CD4-positive, alpha-beta T cell (primary cell): Measurements from ENCODE around the gene MYCN. TPM values are rescaled to one million over a fixed set of nuclear protein-coding genes. Genes with fewer than 3 reads are reported as not detected.

Experiments used
- ATAC-seq: fragments of 200-7000 bp; cut with Tn5 transposase; one replicate; pipeline ENCODE4 v1.10.0; 2022; ENCODE audit warnings: mild to moderate bottlenecking; ENCODE audit not compliant: poor library complexity
- CTCF ChIA-PET: fragments of 350-600 bp; sonication (Branson Sonifier 250); formaldehyde crosslinking; loops from one replicate; lab custom pipeline; 2021; ENCODE audit warnings: antibody characterized with exemption, inconsistent platforms; lab: Charles Lee
- POLR2A ChIA-PET: fragments of 350-600 bp; sonication (Branson Sonifier 250); formaldehyde crosslinking; loops from one replicate; lab custom pipeline; 2021; ENCODE audit warnings: antibody characterized with exemption, inconsistent platforms; lab: Charles Lee
- DNase-seq, 14 experiments: peaks; one replicate each; pipeline ENCODE4 v3.0.0-alpha.2; 2013 to 2020; ENCODE audit warnings: mixed read lengths in 2 of 14
- H3K27ac ChIP-seq, 2 donors: one replicate each; pipeline versions ENCODE4 v1.5.1 to v1.7.0; 2013; ENCODE audit warnings: low read length in 2 of 2, low read depth in 1 of 2, mild to moderate bottlenecking in 1 of 2
- H3K27me3 ChIP-seq, 2 experiments: 1 replicate in 1 of 2; 2 replicates in 1 of 2; pipeline versions ENCODE4 v1.6.1 to v1.7.0; 2013; ENCODE audit warnings: low read length in 2 of 2, control low read depth in 1 of 2, mild to moderate bottlenecking in 1 of 2, moderate library complexity in 1 of 2; ENCODE audit not compliant: insufficient read depth in 2 of 2, control insufficient read depth in 1 of 2
- H3K36me3 ChIP-seq: one replicate; pipeline ENCODE4 v1.6.1; 2013; ENCODE audit warnings: low read length, control low read depth; ENCODE audit not compliant: insufficient read depth
- H3K4me1 ChIP-seq: one replicate; pipeline ENCODE4 v1.6.1; 2013; ENCODE audit warnings: low read length, control low read depth; ENCODE audit not compliant: insufficient read depth
- H3K4me3 ChIP-seq: one replicate; pipeline ENCODE4 v1.5.1; 2013; ENCODE audit warnings: mild to moderate bottlenecking, low read length, moderate library complexity
- H3K9me3 ChIP-seq, 2 experiments: 1 replicate in 1 of 2; 2 replicates in 1 of 2; pipeline versions ENCODE4 v1.6.1 to v1.7.0; 2013; ENCODE audit warnings: low read length in 2 of 2, mild to moderate bottlenecking in 2 of 2, control low read depth in 1 of 2, moderate library complexity in 1 of 2; ENCODE audit not compliant: control insufficient read depth in 1 of 2, insufficient read depth in 1 of 2
- H3K27ac Mint-ChIP-seq: one replicate; pipeline ENCODE4 v1.8.0; 2020; ENCODE audit warnings: mixed read lengths
- H3K27me3 Mint-ChIP-seq: one replicate; pipeline ENCODE4 v1.8.0; 2021; ENCODE audit warnings: mixed read lengths
- H3K36me3 Mint-ChIP-seq: one replicate; pipeline ENCODE4 v1.8.0; 2021; ENCODE audit warnings: low read depth, mixed read lengths
- H3K4me1 Mint-ChIP-seq: one replicate; pipeline ENCODE4 v1.8.0; 2021; ENCODE audit warnings: low read depth, mixed read lengths
- H3K4me3 Mint-ChIP-seq: one replicate; pipeline ENCODE4 v1.8.0; 2020; ENCODE audit warnings: mild to moderate bottlenecking, mixed read lengths
- H3K9me3 Mint-ChIP-seq: one replicate; pipeline ENCODE4 v1.8.0; 2020; ENCODE audit warnings: mixed read lengths
- intact Hi-C, 2 experiments: fragments of 100-400 bp; cut with DNase I in 1 of 2; cut with micrococcal nuclease in 1 of 2; formaldehyde crosslinking; loops; one replicate each; pipeline versions ENCODE4 v1.15.1 to v1.9.0; 2023 to 2025; cut with DNase I, micrococcal nuclease
- total RNA-seq, 174 experiments: library from RNA in 2 of 174; stranded (reverse) in 2 of 174; gene quantifications; one replicate each; pipeline ENCODE4 v1.2.3 and lab custom pipeline; 2021 to 2026
- TF ChIP-seq, protein P1 (sequence below): fragments of 200-600 bp; IDR thresholded peaks from one replicate; pipeline ENCODE4 v1.8.0; 2022; ENCODE audit warnings: antibody characterized with exemption, mild to moderate bottlenecking

MYCN gene
- total RNA-seq, 2 experiments from 2014 or later, result 0.19 TPM; not detected in 1

DNA sequence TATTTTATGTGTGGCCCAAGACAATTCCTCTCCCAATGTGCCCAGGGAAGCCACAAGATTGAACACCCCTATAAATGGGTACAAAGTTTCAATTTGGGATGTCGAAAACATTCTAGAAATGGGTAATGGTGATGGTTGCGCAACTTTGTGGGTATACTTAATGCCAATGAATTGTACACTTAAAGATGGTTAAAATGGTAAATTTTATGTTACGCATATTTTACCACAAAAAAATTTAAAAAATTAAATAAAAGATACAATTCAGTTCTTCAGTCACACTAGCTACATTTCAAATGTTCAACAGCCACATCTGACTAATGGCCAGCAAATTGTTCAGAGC is 34.9 kb downstream of the MYCN start:
- no peak for DNase-seq
- Mint-ChIP-seq H3K27me3 (no peaks in the 10 kb centered on the region), H3K27ac (no peak overlapping the region), H3K4me1 (peaks cover 22% of the 10 kb centered on the region), H3K36me3 (no peaks in the 10 kb centered on the region), H3K4me3 (no peak overlapping the region), H3K9me3 (no peaks in the 10 kb centered on the region)
- intact Hi-C loops, result no loop called here
- TF ChIP-seq, protein P1, sequence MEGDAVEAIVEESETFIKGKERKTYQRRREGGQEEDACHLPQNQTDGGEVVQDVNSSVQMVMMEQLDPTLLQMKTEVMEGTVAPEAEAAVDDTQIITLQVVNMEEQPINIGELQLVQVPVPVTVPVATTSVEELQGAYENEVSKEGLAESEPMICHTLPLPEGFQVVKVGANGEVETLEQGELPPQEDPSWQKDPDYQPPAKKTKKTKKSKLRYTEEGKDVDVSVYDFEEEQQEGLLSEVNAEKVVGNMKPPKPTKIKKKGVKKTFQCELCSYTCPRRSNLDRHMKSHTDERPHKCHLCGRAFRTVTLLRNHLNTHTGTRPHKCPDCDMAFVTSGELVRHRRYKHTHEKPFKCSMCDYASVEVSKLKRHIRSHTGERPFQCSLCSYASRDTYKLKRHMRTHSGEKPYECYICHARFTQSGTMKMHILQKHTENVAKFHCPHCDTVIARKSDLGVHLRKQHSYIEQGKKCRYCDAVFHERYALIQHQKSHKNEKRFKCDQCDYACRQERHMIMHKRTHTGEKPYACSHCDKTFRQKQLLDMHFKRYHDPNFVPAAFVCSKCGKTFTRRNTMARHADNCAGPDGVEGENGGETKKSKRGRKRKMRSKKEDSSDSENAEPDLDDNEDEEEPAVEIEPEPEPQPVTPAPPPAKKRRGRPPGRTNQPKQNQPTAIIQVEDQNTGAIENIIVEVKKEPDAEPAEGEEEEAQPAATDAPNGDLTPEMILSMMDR, result no peak
- ATAC-seq, result no peak
- H3K9me3 ChIP-seq, result peaks cover 0 to 5% of the 10 kb centered on the region in 2 experiments
- ChIA-PET POLR2A (no interaction called here), CTCF (no interaction called here)
- no peak overlapping the region for H3K4me3 ChIP-seq
- no peaks in the 10 kb centered on the region for H3K36me3 ChIP-seq
- H3K27ac ChIP-seq, result no peak overlapping the region
- no peaks in the 10 kb centered on the region for H3K4me1 ChIP-seq
- H3K27me3 ChIP-seq, result no peaks in the 10 kb centered on the region

DNA sequence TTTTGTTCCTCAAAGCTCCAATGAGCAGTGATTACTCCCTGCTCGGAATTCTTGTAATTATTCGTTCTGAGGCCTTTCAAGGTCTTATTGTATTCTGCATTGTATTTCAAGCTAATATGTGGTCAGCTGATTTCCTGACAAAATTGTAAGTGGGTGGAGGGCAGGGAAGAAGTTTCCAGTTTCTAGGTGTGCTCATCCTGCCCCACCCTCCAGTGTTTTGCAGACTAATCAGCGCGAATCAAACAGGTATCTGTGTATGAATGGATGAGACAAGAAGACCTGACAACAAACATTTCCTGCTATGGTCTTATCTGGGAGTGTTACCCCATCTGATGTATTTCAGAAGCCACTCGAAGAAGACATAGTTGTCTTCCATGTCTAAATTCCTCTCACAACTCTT is 35.3 kb downstream of the MYCN start:
- POLR2A ChIA-PET, result no interaction called here
- intact Hi-C loops, result no loop called here

DNA sequence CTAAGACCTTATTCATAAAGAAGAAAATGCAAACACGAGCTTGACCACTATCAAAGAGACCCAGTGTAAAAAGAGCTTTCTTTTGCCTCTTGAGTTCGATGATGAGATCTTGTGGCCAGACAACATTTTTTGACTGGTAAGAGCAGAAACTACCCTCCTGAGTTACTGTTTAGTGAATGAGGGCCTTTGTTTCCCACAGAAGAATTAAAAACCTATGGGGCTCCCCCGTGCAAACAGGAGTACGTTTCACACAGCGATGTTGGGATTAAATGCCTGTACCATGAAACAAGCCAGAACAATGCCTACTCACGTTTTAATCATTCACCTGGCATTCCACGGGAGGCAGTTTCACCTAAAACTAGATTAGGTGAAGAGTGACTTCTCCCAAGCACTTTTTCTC is 36.0 kb downstream of the MYCN start:
- H3K4me1 Mint-ChIP-seq, result peaks cover 16% of the 10 kb centered on the region
- ChIA-PET CTCF (no interaction called here), POLR2A (no interaction called here)
- H3K9me3 ChIP-seq, result peaks cover 0 to 2% of the 10 kb centered on the region in 2 experiments
- TF ChIP-seq, protein P1, result no peak
- H3K4me1 ChIP-seq, result no peaks in the 10 kb centered on the region
- no peaks in the 10 kb centered on the region for H3K27me3 Mint-ChIP-seq
- H3K27ac ChIP-seq, result no peak overlapping the region
- H3K4me3 ChIP-seq, result no peak overlapping the region
- H3K27me3 ChIP-seq, result no peaks in the 10 kb centered on the region
- no peaks in the 10 kb centered on the region for H3K36me3 ChIP-seq
- intact Hi-C loops, result no loop called here
- H3K9me3 Mint-ChIP-seq, result no peaks in the 10 kb centered on the region
- no peak overlapping the region for H3K4me3 Mint-ChIP-seq
- H3K27ac Mint-ChIP-seq, result no peak overlapping the region
- no peaks in the 10 kb centered on the region for H3K36me3 Mint-ChIP-seq
- no peak for ATAC-seq
- DNase-seq, result no peak

More for the DNA sequence above, 35.3 kb downstream of the MYCN start:
- Mint-ChIP-seq H3K27me3 (no peaks in the 10 kb centered on the region), H3K4me3 (no peak overlapping the region), H3K27ac (no peak overlapping the region), H3K9me3 (no peaks in the 10 kb centered on the region), H3K36me3 (no peaks in the 10 kb centered on the region), H3K4me1 (peaks cover 18% of the 10 kb centered on the region)
- no peaks in the 10 kb centered on the region for H3K27me3 ChIP-seq
- DNase-seq (no peak), ATAC-seq (no peak)
- no peaks in the 10 kb centered on the region for H3K36me3 ChIP-seq
- no peak overlapping the region for H3K4me3 ChIP-seq
- no peaks in the 10 kb centered on the region for H3K4me1 ChIP-seq
- H3K9me3 ChIP-seq, result peaks cover 0 to 5% of the 10 kb centered on the region in 2 experiments
- CTCF ChIA-PET, result no interaction called here
- no peak overlapping the region for H3K27ac ChIP-seq
- TF ChIP-seq, protein P1, result no peak
